GM12878 (cell line): ENCODE data around the gene SLC2A9. TPM values are rescaled to one million over a fixed set of nuclear protein-coding genes. Genes with fewer than 3 reads are reported as not detected.

Experiments used
- ATAC-seq: fragments of 200-7000 bp; cut with Tn5 transposase; 3 replicates; pipeline ENCODE4 v1.9.1; 2020; ENCODE audit warnings: mild to moderate bottlenecking, moderate library complexity
- BruUV-seq: library from RNA; stranded (reverse); fragments of 400-500 nt; replicated peaks from 2 replicates; lab custom pipeline; 2021; lab: Mats Ljungman, UMichigan
- CTCF ChIA-PET: fragments of 300-600 bp; sonication (Branson Sonifier 250); formaldehyde crosslinking; extraction: SDS; loops from one replicate; lab custom pipeline; 2021; ENCODE audit warnings: inconsistent platforms; lab: Yijun Ruan, JAX
- POLR2A ChIA-PET: fragments of 350-600 bp; formaldehyde crosslinking; extraction: SDS; loops from one replicate; lab custom pipeline; 2021; ENCODE audit warnings: inconsistent platforms; lab: Charles Lee
- RAD21 ChIA-PET: fragments of 300-600 bp; sonication (Branson Sonifier 250); formaldehyde crosslinking; loops from one replicate; lab custom pipeline; 2023; ENCODE audit warnings: antibody characterized with exemption; ENCODE audit not compliant: unreplicated experiment; lab: Charles Lee
- SMC1A ChIA-PET: fragments of 300-600 bp; sonication (Branson Sonifier 250); formaldehyde crosslinking; loops from one replicate; lab custom pipeline; 2023; ENCODE audit not compliant: unreplicated experiment, uncharacterized antibody; lab: Charles Lee
- DNase-seq: peaks from one replicate; pipeline ENCODE4 v3.0.0-alpha.2; 2011; ENCODE audit warnings: low read depth, low spot score
- FAIRE-seq: peaks from 3 replicates; lab custom pipeline; 2011; peaks lifted over from hg19 to GRCh38; lab: Jason Lieb, UNC
- H2AFZ ChIP-seq: 2 replicates; pipeline ENCODE4 v1.6.0; 2011; ENCODE audit warnings: low read depth, low read length, control low read depth; ENCODE audit not compliant: control insufficient read depth
- H3K27ac ChIP-seq: 2 replicates; pipeline ENCODE4 v1.5.1; 2011; ENCODE audit warnings: control low read depth; ENCODE audit not compliant: control insufficient read depth, insufficient read depth
- H3K27me3 ChIP-seq, 2 experiments: replicated peaks in 1 of 2; 2 replicates each; pipeline versions ENCODE4 v1.6.0 to v1.6.1; 2011; ENCODE audit warnings: low read length in 1 of 2; ENCODE audit not compliant: control insufficient read depth in 2 of 2, insufficient read depth in 2 of 2
- H3K36me3 ChIP-seq, 2 experiments: 2 replicates each; pipeline ENCODE4 v1.5.1; 2011; ENCODE audit warnings: low read length in 1 of 2; ENCODE audit not compliant: control insufficient read depth in 2 of 2, insufficient read depth in 2 of 2
- H3K4me1 ChIP-seq: 2 replicates; pipeline ENCODE4 v1.6.1; 2011; ENCODE audit warnings: mild to moderate bottlenecking, low read length, moderate library complexity, mixed read lengths; ENCODE audit not compliant: control insufficient read depth, insufficient read depth
- H3K4me2 ChIP-seq: 2 replicates; pipeline ENCODE4 v1.6.0; 2011; ENCODE audit warnings: control low read depth; ENCODE audit not compliant: control insufficient read depth, insufficient read depth
- H3K4me3 ChIP-seq: fragments of 200-600 bp; sonication (generic); 2 replicates; pipeline ENCODE4 v1.5.1; 2016
- H3K79me2 ChIP-seq: 2 replicates; pipeline ENCODE4 v1.6.0; 2011; ENCODE audit warnings: low read length; ENCODE audit not compliant: control insufficient read depth, insufficient read depth
- H3K9ac ChIP-seq: 2 replicates; pipeline ENCODE4 v1.8.0; 2011; ENCODE audit warnings: low read length, control low read depth, mixed read lengths; ENCODE audit not compliant: control insufficient read depth, insufficient read depth
- H3K9me3 ChIP-seq: replicated peaks from 3 replicates; pipeline ENCODE4 v1.5.1; 2011; ENCODE audit warnings: mild to moderate bottlenecking, low read length; ENCODE audit not compliant: control insufficient read depth, insufficient read depth
- H4K20me1 ChIP-seq: 2 replicates; pipeline ENCODE4 v1.6.0; 2011; ENCODE audit not compliant: control insufficient read depth, insufficient read depth
- CREB1 ChIP-seq: IDR thresholded peaks from 2 replicates; pipeline ENCODE4 v1.6.1; 2012; ENCODE audit warnings: low read depth, mild to moderate bottlenecking, inconsistent platforms
- CREM ChIP-seq: IDR thresholded peaks from 2 replicates; pipeline ENCODE4 v1.6.1; 2014; ENCODE audit warnings: antibody characterized with exemption, low read depth
- DPF2 ChIP-seq: fragments of 450-650 bp; IDR thresholded peaks from 2 replicates; pipeline ENCODE4 v1.6.1; 2017; ENCODE audit warnings: mild to moderate bottlenecking
- JUNB ChIP-seq: IDR thresholded peaks from 2 replicates; pipeline ENCODE4 v1.6.1; 2016; ENCODE audit warnings: antibody characterized with exemption, mild to moderate bottlenecking
- NBN ChIP-seq: fragments of 450-650 bp; IDR thresholded peaks from 2 replicates; pipeline ENCODE4 v1.6.1; 2016
- NR2C1 ChIP-seq: fragments of 450-650 bp; IDR thresholded peaks from 2 replicates; pipeline ENCODE4 v1.6.1; 2017; ENCODE audit warnings: antibody characterized with exemption, mild to moderate bottlenecking, moderate library complexity
- PAX5 ChIP-seq: IDR thresholded peaks from 2 replicates; pipeline ENCODE4 v1.6.1; 2011; ENCODE audit warnings: low read depth, low read length, borderline replicate concordance
- SPI1 ChIP-seq: IDR thresholded peaks from 2 replicates; pipeline ENCODE4 v1.6.1; 2011; ENCODE audit warnings: low read depth, mild to moderate bottlenecking, low read length, moderate library complexity, borderline replicate concordance; ENCODE audit not compliant: insufficient read depth
- TARDBP ChIP-seq: IDR thresholded peaks from 2 replicates; pipeline ENCODE4 v1.6.1; 2016; ENCODE audit warnings: borderline replicate concordance
- TCF3 ChIP-seq: IDR thresholded peaks from 2 replicates; pipeline ENCODE4 v1.6.1; 2012; ENCODE audit warnings: low read depth, mild to moderate bottlenecking, low read length, borderline replicate concordance; ENCODE audit not compliant: insufficient read depth
- ZNF217 ChIP-seq: fragments of 450-650 bp; IDR thresholded peaks from 2 replicates; pipeline ENCODE4 v1.6.1; 2017; ENCODE audit warnings: antibody characterized with exemption, mild to moderate bottlenecking
- ZNF622 ChIP-seq: fragments of 450-650 bp; IDR thresholded peaks from 2 replicates; pipeline ENCODE4 v1.6.1; 2017; ENCODE audit warnings: mild to moderate bottlenecking, inconsistent platforms
- WGBS: methylation state at CpG from one replicate; pipeline ENCODE4 v1.1.6; 2016; ENCODE audit warnings: low lambda C conversion rate; ENCODE audit not compliant: insufficient replicate concordance, insufficient coverage; ENCODE audit errors: missing lambda C conversion rate; 5-methylcytosine and 5-hydroxymethylcytosine counted together
- in situ Hi-C: fragments of 300-500 bp; cut with MboI; formaldehyde crosslinking; loops from 9 replicates; pipeline ENCODE4 v1.14.3; 2018; ENCODE audit warnings: mixed read lengths
- intact Hi-C: fragments of 100-400 bp; cut with micrococcal nuclease; formaldehyde crosslinking; loops from one replicate; pipeline ENCODE4 v1.14.2; 2022; ENCODE audit not compliant: unreplicated experiment
- polyA plus RNA-seq, 11 experiments: library from polyadenylated mRNA; depleted of rRNA in 4 of 11; unstranded in 6 of 11; stranded (reverse) in 5 of 11; fragments of >200 nt; fragmentation: Nextera tagmentation in 4 of 11; fragmentation: Illumina TruSeq in 1 of 11; extraction: Ambion mirVana in 4 of 11; extraction: Trizol in 1 of 11; gene quantifications; 1 replicate in 1 of 11; 2 replicates in 10 of 11; pipeline versions ENCODE4 v1.2.1 to v1.2.3, GENCODE V29; 2011 to 2016; ENCODE audit warnings: inconsistent platforms in 2 of 11, missing spikeins in 2 of 11, low read depth in 1 of 11
- total RNA-seq, 4 experiments: library from RNA; depleted of rRNA in 3 of 4; stranded (reverse); fragments of >200 nt in 3 of 4; fragmentation: Illumina TruSeq in 1 of 4; extraction: Trizol in 1 of 4; gene quantifications; 2 replicates each; pipeline versions ENCODE4 v1.2.1 to v1.2.3, GENCODE V29; 2013 to 2021
- TF ChIP-seq, protein P1 (sequence below): IDR thresholded peaks from 2 replicates; pipeline ENCODE4 v1.6.1; 2011; ENCODE audit warnings: low read depth, mild to moderate bottlenecking, low read length, moderate library complexity, borderline replicate concordance; ENCODE audit errors: extremely low read depth
- TF ChIP-seq, protein P2 (sequence below): IDR thresholded peaks from 2 replicates; pipeline ENCODE4 v1.6.1; 2011; ENCODE audit warnings: borderline replicate concordance, low read depth, mild to moderate bottlenecking, moderate library complexity, low read length; ENCODE audit not compliant: insufficient read depth, poor library complexity, severe bottlenecking

Gene SLC2A9
- total and polyA plus RNA-seq, 10 of the 15 experiments (the other 5 are each of a cell fraction or from before 2014, with no cell fraction given), result 0.28 to 2.8 (median 1.2) TPM

DNA sequence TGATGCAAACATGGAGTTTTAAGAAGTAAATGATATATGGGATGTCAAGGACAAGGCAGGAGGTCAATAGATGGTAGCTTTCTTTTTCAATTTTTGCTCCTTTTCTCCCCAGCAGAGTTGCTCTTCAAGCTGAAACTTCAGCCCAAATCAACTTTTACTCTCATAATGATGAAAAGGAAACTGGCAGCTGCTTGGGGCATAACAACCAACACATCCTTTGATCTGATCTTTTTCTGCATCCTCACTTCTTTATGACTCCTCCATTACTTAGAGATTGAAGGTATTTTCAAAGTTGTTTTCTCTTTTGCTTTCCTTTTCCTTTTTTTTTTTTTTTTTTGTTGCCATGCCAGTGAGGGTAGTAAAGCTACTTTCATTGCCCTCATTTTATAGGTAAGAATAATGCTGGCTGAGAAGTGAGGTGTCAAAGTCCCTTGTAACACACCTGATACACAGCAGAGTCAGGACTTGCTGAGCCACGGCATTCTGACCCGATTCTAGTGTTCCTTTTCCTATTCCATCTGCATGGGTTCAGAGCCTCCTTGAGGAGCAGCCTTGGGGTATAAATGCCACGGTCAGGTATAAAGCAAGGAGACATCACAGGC lies 26.9 kb downstream of the SLC2A9 start (continued):
- TF ChIP-seq, protein P1, sequence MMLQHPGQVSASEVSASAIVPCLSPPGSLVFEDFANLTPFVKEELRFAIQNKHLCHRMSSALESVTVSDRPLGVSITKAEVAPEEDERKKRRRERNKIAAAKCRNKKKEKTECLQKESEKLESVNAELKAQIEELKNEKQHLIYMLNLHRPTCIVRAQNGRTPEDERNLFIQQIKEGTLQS, result no peak
- 0 out of 2 replicates have a peak, but pooled peaks have one; percentile 28 for TF ChIP-seq NBN
- TF ChIP-seq DPF2, result no peak
- no peak for TF ChIP-seq TARDBP

DNA sequence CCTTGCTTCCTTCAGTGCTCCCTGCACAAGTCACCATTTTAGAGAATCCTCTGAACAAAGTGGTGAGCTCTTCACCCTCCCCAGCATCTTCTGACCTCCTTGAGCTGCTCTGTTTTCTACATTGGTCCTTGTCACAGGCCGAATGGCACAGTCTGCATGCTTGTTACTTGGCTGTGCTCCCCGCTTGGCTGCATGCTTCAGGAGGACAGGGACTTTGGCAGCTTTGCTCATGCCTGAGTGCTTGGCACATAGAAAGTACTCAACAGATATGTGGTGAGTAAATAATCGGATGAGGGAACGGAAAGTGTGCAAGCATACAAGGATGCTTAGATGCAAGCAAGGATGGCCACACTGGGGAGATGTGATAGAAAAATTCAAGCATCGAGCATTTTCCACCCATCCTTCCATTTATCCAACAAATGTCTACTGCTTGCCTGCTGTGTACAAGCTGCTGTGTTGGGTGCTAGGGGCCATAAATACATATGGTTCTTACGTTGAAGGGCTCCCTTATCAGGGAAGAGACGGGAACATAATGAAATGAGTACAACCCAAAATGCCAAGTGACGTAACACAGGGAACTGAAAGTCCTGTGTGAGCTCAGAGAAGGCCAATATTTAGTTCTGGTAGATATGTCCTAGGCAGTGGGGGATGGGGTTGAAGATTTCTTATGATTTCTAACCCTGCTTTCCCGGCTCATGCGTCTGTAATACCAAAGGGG lies 31.2 kb downstream of the SLC2A9 start:
- in situ Hi-C loops, result no loop called here
- Histone ChIP-seq H3K4me3 (no peak overlapping the region), H3K4me2 (0 out of 2 replicates have a peak overlapping the region, but pooled peaks have one; percentile 7), H4K20me1 (no peaks in the 10 kb centered on the region), H3K27ac (no peak overlapping the region), H3K9me3 (no peaks in the 10 kb centered on the region; the same call in 2 of the 3 replicates), H3K27me3 (no peaks in the 10 kb centered on the region), H3K36me3 (no peaks in the 10 kb centered on the region), H3K79me2 (no peaks in the 10 kb centered on the region), H2AFZ (no peak overlapping the region), H3K4me1 (peaks cover 23% of the 10 kb centered on the region), H3K9ac (no peak overlapping the region)
- ChIA-PET CTCF (interaction anchor here (0.6 to 6.1 kb wide), 8 partner anchors 8 to 286 kb away, joined by 3 to 49 read pairs (median 5); no protein-coding TSS in a partner anchor), SMC1A (interaction anchor here (0.6 to 6.1 kb wide), 12 partner anchors 10 to 30 kb away, joined by 3 to 43 read pairs (median 5); no protein-coding TSS in a partner anchor), POLR2A (interaction anchor here (0.7 to 2.9 kb wide), 4 partner anchors 13 to 25 kb away, joined by 3 to 15 read pairs (median 4); no protein-coding TSS in a partner anchor), RAD21 (interaction anchor here (1.0 to 4.8 kb wide), 5 partner anchors 10 to 177 kb away, joined by 3 to 41 read pairs (median 10); no protein-coding TSS in a partner anchor)
- ATAC-seq, result peak; percentile 35
- intact Hi-C loops, result no loop called here
- DNase-seq, result no peak
- FAIRE-seq, result no peak
- TF ChIP-seq CREM, result peak; percentile 72; the same call in 1 of the 2 replicates
- no peak for TF ChIP-seq ZNF217
- peak; percentile 68; the same call in 1 of the 2 replicates for TF ChIP-seq SPI1
- TF ChIP-seq CREB1, result peak; percentile 87
- TF ChIP-seq TCF3, result no peak
- no peak for TF ChIP-seq ZNF622
- no peak for TF ChIP-seq NR2C1
- TF ChIP-seq PAX5, result no peak
- TF ChIP-seq JUNB, result 0 out of 2 replicates have a peak, but pooled peaks have one; percentile 16
- TF ChIP-seq, protein P2, sequence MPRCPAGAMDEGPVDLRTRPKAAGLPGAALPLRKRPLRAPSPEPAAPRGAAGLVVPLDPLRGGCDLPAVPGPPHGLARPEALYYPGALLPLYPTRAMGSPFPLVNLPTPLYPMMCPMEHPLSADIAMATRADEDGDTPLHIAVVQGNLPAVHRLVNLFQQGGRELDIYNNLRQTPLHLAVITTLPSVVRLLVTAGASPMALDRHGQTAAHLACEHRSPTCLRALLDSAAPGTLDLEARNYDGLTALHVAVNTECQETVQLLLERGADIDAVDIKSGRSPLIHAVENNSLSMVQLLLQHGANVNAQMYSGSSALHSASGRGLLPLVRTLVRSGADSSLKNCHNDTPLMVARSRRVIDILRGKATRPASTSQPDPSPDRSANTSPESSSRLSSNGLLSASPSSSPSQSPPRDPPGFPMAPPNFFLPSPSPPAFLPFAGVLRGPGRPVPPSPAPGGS, result peak; percentile 58
- BruUV-seq, result no TSS peak
- 75% methylated on average over 10 of the region's 10 CpGs for WGBS
